ENCODE results near the gene OR56B1.

The OR56B1 gene

DNA sequence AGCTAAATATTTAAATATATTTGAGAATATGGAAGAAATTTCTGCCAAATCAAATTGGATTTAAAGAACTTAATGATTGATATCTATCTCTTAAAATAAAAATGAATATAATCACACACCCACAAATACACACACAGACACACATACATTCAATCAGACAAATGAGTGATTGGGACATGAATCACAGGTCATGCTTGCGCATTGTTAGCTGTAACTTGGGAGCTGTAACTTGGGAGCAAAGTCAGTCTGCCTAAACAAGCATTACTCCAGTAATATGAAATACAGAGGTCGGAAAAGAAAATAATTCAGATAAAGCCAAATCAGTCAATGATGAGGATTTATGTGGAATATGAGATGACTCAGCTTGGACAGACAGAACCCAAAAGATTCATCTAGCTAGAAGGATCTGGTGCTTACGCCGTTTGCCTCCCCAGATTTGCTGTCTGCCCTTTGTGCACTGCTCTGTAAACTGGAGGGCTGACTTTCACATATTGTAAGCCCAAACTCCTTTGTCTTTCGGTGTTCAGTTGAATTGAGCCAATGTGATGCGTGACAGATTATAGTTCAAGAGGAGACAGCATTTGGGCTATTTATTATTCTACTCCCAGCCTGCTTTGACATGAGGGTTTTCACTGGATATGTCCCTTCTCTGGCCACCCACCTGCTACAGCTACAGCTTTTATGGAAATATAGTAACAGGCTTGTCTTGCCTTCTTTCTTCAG, 1.6 kb downstream of the OR56B1 start:
- DNase-seq, result no peak

DNA sequence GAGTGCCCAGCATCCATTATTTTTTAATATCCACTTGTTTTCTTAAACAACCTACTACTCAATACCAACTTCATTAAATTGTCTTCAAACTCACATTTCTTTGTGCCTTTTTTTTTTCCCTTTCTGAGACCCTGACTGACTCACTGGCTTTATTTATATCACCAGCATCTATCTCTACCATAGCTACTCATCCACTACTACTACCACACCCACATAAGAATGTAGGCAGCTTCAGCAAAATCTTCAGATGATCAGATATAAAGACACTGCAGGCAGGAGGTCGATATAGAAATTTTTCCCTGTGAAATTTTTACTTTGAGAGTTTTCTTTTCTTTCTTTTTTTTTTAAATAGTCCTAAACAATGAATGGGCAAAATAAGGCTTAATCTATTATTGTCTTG, 2.2 kb downstream of the OR56B1 start:
- no peak for DNase-seq

DNA sequence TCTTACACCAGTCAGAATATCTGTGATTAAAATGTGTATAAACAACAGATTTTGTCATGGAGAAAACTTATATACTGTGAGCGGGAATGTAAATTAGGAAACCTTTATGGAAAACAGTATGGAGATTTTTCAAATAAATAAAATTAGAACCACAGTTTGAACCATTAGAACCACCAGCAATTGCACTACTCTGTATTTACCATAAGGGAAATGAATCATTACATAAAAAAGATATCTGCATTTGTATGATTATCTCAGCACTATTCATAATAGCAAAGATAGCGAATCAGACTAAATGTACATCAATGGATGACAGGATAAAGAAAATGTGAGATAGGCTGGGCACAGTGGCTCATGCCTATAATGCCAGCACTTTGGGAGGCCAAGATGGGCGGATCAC, 10.4 kb downstream of the OR56B1 start:
- no peak for DNase-seq

DNA sequence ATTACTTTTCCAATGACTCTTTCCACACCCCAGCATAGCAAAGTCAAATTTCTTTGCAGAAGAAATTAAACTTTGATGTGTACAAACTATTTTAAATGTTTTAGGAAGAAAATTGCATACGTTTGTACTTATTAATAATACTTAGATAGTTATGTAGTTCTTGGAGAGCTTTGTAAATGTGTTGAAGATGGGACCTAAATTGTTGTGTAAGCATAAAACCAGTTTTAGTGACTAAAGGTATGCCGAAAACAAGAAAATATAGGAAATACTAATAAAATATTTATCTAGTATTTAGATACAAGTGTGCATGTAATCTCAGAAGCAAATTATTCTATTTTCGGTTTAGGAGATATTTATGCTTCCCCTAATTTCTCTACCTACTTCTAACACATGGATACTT, 13.6 kb downstream of the OR56B1 start:
- DNase-seq, result no peak

DNA sequence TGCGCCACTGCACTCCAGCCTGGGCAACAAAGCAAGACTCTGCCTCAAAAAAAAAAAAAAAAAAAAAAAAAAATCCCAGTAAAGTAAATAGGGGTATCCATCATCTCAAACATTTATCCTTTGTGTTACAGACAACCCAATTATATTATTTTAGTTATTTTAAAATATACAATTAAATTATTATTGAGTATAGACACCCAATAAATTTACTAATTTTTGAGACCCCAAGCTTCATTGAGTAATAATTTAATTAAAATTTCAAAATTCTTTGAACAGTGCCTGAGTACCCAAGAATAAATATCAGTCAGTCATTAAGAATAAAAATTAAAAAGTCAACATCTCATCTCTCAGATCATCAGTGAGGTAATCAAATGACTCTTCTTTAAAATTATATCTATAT, 17.7 kb downstream of the OR56B1 start, which contains the start of gene OR52N4:
TSS of gene OR52N4 (plus strand) at position 301 of the 400 bp plus-strand sequence. CDS start 498 bp downstream, outside the sequence.
- no peak for DNase-seq

DNA sequence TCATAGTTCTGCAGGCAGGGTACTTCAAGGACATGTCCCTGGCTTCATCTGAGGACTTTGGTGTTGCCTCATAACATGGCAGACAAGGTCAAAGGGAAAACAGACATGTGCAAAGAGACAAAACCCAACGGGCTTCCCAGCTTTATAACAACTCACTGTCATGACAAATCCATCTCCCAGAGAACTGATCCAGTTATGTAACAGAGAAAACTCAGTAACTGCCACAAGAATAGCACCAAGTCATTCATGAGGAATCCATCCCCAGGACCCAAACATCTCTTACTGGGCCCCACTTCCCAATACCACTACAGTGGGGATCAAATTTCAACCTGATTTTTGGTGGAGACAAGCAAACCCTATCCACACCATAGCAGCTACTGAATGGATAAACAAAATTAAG, 30.8 kb downstream of the OR56B1 start:
- DNase-seq, result no peak

DNA sequence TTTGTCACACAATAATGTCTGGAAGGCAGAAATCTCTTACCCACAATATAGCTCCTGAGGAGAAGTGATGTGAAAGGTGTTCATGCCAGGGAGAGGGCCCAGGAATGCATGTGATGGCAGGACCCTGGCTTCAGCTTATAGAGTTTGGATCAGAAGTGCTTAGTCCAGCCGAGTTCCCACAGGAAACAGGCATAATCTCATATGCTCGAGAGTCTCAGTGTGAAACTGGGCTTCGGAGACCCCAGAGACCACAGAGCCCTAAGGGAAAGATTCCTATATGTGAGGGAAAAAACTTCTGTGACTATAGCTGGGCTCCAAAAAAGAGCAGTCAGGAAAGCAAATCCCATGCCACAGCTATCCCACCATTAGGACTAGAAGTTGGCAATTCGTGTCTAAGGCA, 47.0 kb downstream of the OR56B1 start, which contains the start of gene OR52N5:
TSS of gene OR52N5 (minus strand) at position 101 of the 400 bp plus-strand sequence. CDS start 4,721 bp downstream, outside the sequence.
- DNase-seq, result no peak
